Central memory CD8-positive, alpha-beta T cell (primary cell): ENCODE measurements around the gene EVC.
"Not testable (repeated sequence)": the region's sequence is repeated elsewhere in the genome, so short reads cannot be mapped to it uniquely, and the experiment has no call there.

Experiments used
- ATAC-seq: fragments of 150-1000 bp; cut with Tn5 transposase; replicated peaks from 2 replicates; pipeline ENCODE4 v1.10.0; 2022; ENCODE audit warnings: mild to moderate bottlenecking, moderate FRiP score, moderate number of reproducible peaks; ENCODE audit not compliant: poor library complexity, severe bottlenecking; ENCODE audit errors: extremely low read depth
- DNase-seq, 2 donors: peaks; one replicate each; pipeline ENCODE4 v3.0.0; 2021; ENCODE audit warnings: low spot score in 2 of 2
- H3K27ac Mint-ChIP-seq: one replicate; pipeline ENCODE4 v1.8.0; 2022; ENCODE audit warnings: low read depth, mild to moderate bottlenecking, moderate library complexity, mixed read lengths
- H3K27me3 Mint-ChIP-seq: one replicate; pipeline ENCODE4 v1.8.0; 2022; ENCODE audit warnings: mixed read lengths
- H3K36me3 Mint-ChIP-seq: one replicate; pipeline ENCODE4 v1.8.0; 2022; ENCODE audit warnings: mild to moderate bottlenecking, moderate library complexity, mixed read lengths; ENCODE audit not compliant: insufficient read depth
- H3K4me1 Mint-ChIP-seq: one replicate; pipeline ENCODE4 v1.8.0; 2022; ENCODE audit warnings: mixed read lengths
- H3K4me3 Mint-ChIP-seq: one replicate; pipeline ENCODE4 v1.8.0; 2022; ENCODE audit warnings: mild to moderate bottlenecking, moderate library complexity, mixed read lengths
- H3K9me3 Mint-ChIP-seq: one replicate; pipeline ENCODE4 v1.8.0; 2022; ENCODE audit warnings: mixed read lengths

Gene EVC

GRCh38 chr4:5809216-5809776 is 98.3 kb downstream of the EVC start:
- H3K27me3 Mint-ChIP-seq, result no peaks in the 10 kb centered on the region
- H3K27ac Mint-ChIP-seq, result no peak overlapping the region
- H3K4me3 Mint-ChIP-seq, result no peak overlapping the region
- H3K9me3 Mint-ChIP-seq, result no peaks in the 10 kb centered on the region
- no peaks in the 10 kb centered on the region for H3K4me1 Mint-ChIP-seq
- ATAC-seq (no peak), DNase-seq (no peak)
- H3K36me3 Mint-ChIP-seq, result no peaks in the 10 kb centered on the region

- Mint-ChIP-seq H3K27ac (no peak overlapping the region), H3K4me1 (no peaks in the 10 kb centered on the region), H3K27me3 (no peaks in the 10 kb centered on the region), H3K9me3 (no peaks in the 10 kb centered on the region), H3K36me3 (no peaks in the 10 kb centered on the region), H3K4me3 (no peak overlapping the region)
- no peak for DNase-seq
- ATAC-seq, result no peak
Observed at GRCh38 chr4:5810151-5810550, 99.2 kb downstream of the EVC start.

- Mint-ChIP-seq H3K9me3 (no peaks in the 10 kb centered on the region), H3K36me3 (no peaks in the 10 kb centered on the region), H3K27me3 (no peaks in the 10 kb centered on the region), H3K27ac (no peak overlapping the region), H3K4me3 (no peak overlapping the region), H3K4me1 (no peaks in the 10 kb centered on the region)
- DNase-seq, result no peak
- no peak for ATAC-seq
Observed at GRCh38 chr4:5810770-5811430, 99.9 kb downstream of the EVC start.

- H3K9me3 Mint-ChIP-seq, H3K36me3 Mint-ChIP-seq, H3K4me1 Mint-ChIP-seq, DNase-seq, H3K4me3 Mint-ChIP-seq, ATAC-seq, H3K27me3 Mint-ChIP-seq, H3K27ac Mint-ChIP-seq: not testable (repeated sequence)
Observed at GRCh38 chr4:5812057-5812456, 101.1 kb downstream of the EVC start.

- no peaks in the 10 kb centered on the region for H3K36me3 Mint-ChIP-seq
- no peak for DNase-seq
- H3K4me3 Mint-ChIP-seq, result no peak overlapping the region
- H3K4me1 Mint-ChIP-seq, result no peaks in the 10 kb centered on the region
- no peak for ATAC-seq
- no peaks in the 10 kb centered on the region for H3K27me3 Mint-ChIP-seq
- no peaks in the 10 kb centered on the region for H3K9me3 Mint-ChIP-seq
- H3K27ac Mint-ChIP-seq, result no peak overlapping the region
Observed at GRCh38 chr4:5812506-5813229, 101.7 kb downstream of the EVC start.

- DNase-seq (no peak), ATAC-seq (no peak)
- H3K27me3 Mint-ChIP-seq, result no peaks in the 10 kb centered on the region
- H3K9me3 Mint-ChIP-seq, result no peaks in the 10 kb centered on the region
- no peak overlapping the region for H3K4me3 Mint-ChIP-seq
- H3K27ac Mint-ChIP-seq, result no peak overlapping the region
- H3K36me3 Mint-ChIP-seq, result no peaks in the 10 kb centered on the region
- H3K4me1 Mint-ChIP-seq, result no peaks in the 10 kb centered on the region
Observed at GRCh38 chr4:5813882-5814255, 102.9 kb downstream of the EVC start.

GRCh38 chr4:5814421-5814820 is 103.4 kb downstream of the EVC start:
- Mint-ChIP-seq H3K27ac (no peak overlapping the region), H3K36me3 (no peaks in the 10 kb centered on the region), H3K27me3 (no peaks in the 10 kb centered on the region), H3K4me1 (no peaks in the 10 kb centered on the region), H3K9me3 (no peaks in the 10 kb centered on the region), H3K4me3 (no peak overlapping the region)
- ATAC-seq (no peak), DNase-seq (no peak)

- no peaks in the 10 kb centered on the region for H3K36me3 Mint-ChIP-seq
- no peak overlapping the region for H3K27ac Mint-ChIP-seq
- no peaks in the 10 kb centered on the region for H3K27me3 Mint-ChIP-seq
- ATAC-seq (no peak), DNase-seq (no peak)
- no peaks in the 10 kb centered on the region for H3K4me1 Mint-ChIP-seq
- no peaks in the 10 kb centered on the region for H3K9me3 Mint-ChIP-seq
- H3K4me3 Mint-ChIP-seq, result no peak overlapping the region
Observed at GRCh38 chr4:5815641-5816040, 104.6 kb downstream of the EVC start.

- Mint-ChIP-seq H3K27me3 (no peaks in the 10 kb centered on the region), H3K27ac (no peak overlapping the region), H3K4me3 (no peak overlapping the region), H3K36me3 (no peaks in the 10 kb centered on the region), H3K4me1 (no peaks in the 10 kb centered on the region), H3K9me3 (no peaks in the 10 kb centered on the region)
- DNase-seq (no peak), ATAC-seq (no peak)
Observed at GRCh38 chr4:5816101-5816500, 105.1 kb downstream of the EVC start.

GRCh38 chr4:5816851-5817375 is 105.9 kb downstream of the EVC start:
- Mint-ChIP-seq H3K4me1 (no peaks in the 10 kb centered on the region), H3K36me3 (no peaks in the 10 kb centered on the region), H3K27me3 (no peaks in the 10 kb centered on the region), H3K9me3 (no peaks in the 10 kb centered on the region), H3K27ac (no peak overlapping the region), H3K4me3 (no peak overlapping the region)
- DNase-seq (no peak), ATAC-seq (no peak)

- Mint-ChIP-seq H3K4me1 (peaks cover 2% of the 10 kb centered on the region), H3K27ac (no peak overlapping the region), H3K9me3 (no peaks in the 10 kb centered on the region), H3K36me3 (no peaks in the 10 kb centered on the region), H3K27me3 (no peaks in the 10 kb centered on the region), H3K4me3 (no peak overlapping the region)
- DNase-seq (no peak), ATAC-seq (no peak)
Observed at GRCh38 chr4:5821665-5822358, 110.8 kb downstream of the EVC start.

- Mint-ChIP-seq H3K4me3 (no peak overlapping the region), H3K36me3 (no peaks in the 10 kb centered on the region), H3K4me1 (peaks cover 6% of the 10 kb centered on the region), H3K27ac (no peak overlapping the region), H3K27me3 (no peaks in the 10 kb centered on the region), H3K9me3 (no peaks in the 10 kb centered on the region)
- ATAC-seq (no peak), DNase-seq (no peak)
Observed at GRCh38 chr4:5822619-5823018, 111.6 kb downstream of the EVC start.
